NCI-H2171 (cell line): ENCODE results near the gene CHRNA4.

Source experiments
- DNase-seq: peaks from one replicate; lab custom pipeline; 2025; lab: John Stamatoyannopoulos, UW

The CHRNA4 gene

DNA sequence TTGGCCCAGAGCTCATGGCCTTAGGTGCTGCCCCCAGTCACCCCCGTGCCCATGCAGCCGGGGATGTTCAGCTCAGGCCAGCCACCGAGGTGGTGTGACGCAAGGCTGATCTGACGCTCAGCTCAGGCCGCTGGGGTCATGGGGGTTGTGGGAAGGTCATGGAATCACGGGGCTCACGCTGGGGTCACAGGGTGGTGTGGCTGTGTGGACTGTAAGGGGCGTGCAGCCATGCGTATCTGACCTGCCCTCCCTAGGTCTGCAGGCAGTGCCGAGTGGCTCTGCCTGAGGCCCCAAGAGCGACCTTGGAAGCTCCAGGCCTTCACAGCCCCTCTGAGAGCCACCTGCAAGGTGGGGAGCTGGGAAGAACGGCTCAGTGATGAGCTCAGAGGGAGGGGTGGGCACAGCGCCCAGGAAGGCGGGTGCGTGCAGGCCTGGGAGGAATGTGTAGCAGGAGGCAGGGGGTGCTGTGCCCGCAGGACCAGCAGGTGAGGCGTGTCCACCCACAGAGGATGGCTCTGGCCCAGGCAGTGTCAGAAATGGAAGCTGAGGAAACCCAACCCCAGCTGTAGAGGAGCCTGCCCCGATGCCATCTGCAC lies 27.8 kb downstream of the CHRNA4 start:
- peak; percentile 69 for DNase-seq

DNA sequence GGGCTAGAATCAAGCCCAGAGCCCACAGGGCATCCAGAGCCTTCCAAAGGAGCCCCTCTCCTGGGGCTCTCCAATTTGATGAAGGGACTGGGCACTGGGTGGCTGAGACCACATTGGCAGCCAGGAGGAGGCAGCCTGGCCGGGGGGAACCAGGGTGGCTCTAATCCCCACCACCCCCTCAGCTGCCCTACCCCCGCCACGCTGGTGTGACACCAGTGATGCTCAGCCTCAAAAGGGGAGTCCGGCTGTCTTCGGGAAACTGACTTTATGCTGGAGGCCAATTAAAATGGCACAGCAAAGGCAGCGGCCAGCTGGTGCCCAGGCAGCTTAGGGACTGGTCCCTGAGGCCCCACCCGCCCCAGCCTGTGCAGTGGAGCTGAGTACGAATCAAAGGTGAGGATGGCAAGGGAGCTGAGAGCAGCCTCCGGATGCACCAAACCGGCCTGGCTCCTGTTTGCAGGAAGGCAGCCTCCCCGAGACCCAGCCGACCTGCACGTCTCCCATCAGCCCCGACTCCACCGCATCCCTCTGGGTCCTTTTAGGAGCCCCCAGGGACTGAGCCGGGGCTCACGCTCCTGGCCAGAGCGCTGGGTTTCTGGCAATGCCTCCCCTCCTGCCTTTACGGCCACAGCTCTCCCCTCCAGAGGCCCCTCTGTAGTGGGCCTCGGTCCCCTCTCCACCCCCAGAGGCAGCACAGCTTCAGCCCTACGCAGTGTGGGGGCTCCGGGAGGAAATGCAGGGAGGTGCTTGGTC lies 28.5 kb downstream of the CHRNA4 start:
- no peak for DNase-seq

DNA sequence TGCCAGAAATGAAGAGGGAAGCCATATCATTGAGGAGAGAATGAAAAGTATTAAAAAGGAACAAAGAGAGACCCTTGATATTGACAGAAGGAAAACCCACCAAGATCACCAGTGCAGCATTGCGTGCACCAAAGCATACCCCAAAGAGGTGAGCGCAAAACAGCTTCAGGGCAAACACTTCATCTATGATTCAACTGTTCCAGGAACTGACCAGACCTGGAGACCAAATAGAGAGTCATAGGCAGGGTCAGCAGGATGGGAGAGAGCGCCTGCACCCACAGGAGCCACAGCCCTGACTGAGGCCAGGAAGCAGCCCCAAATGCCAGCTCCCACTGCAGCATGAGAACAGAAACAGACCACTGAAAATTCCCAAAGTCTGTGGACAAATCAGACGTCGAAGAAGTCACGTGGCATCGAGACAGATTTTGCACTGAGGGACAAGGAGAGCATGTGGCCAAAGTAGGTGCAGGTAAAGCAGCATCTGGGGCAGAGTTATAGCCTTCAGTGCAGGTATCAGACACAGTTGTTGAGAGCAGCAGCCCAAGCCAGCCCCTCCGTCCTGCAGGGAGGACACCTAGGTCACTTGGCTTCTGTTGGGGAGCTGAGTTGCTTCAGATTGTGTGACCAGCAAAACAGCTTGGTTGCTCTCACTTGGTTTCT lies 29.3 kb downstream of the CHRNA4 start:
- DNase-seq, result no peak

DNA sequence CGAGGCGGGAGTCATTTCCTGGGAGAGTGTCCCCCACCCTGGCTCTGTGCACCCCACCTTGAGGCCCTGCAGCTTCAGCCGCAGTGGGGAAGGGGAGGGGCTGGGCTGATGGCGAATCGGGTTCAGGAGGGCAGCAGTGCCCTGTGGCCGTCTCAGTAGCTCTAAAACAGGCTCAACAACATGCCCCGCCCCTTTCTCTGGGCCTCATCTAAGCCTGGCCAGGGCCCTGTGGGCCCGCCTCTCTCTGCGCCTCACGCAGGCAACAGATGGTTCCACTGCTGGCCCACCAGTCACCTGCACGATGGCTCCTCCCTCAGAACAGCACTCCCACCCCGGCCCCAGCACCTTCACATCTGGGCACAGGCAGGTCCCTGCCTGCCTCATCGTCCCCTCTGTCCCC lies 30.2 kb downstream of the CHRNA4 start:
- peak; percentile 75 for DNase-seq

DNA sequence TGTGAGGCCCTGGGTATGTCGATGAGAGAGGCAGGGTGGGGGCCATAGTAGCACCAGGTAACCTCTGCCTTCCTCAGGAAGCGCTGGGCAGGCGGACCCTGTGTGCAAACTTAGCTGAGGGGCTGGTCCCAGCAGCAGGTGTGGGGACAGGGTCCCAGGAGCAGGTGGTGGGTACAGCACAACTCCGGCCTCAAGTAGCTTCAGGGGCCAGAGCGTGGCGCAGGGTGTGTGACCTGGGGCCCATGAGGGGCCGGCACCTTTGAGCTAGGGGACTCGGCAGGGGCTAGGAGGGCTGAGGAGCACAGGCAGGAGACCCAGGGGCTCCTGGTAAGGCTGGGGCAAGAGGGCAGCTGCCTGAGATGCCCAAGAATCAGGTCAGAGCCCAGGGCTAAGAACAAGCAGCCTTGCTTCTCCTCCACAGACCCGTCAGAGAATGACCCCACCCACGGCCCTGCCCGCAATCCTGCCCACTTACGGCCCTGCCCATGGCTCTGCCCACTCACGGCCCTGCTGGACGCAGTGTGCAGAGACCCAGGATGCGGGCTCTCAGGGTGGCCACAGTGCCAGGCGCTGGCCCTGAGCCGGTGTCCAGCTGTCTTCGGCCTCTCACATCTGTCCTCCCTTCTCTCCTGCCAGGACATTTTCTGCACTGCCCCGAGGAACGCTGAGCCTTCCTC lies 30.9 kb downstream of the CHRNA4 start:
- DNase-seq, result no peak

DNA sequence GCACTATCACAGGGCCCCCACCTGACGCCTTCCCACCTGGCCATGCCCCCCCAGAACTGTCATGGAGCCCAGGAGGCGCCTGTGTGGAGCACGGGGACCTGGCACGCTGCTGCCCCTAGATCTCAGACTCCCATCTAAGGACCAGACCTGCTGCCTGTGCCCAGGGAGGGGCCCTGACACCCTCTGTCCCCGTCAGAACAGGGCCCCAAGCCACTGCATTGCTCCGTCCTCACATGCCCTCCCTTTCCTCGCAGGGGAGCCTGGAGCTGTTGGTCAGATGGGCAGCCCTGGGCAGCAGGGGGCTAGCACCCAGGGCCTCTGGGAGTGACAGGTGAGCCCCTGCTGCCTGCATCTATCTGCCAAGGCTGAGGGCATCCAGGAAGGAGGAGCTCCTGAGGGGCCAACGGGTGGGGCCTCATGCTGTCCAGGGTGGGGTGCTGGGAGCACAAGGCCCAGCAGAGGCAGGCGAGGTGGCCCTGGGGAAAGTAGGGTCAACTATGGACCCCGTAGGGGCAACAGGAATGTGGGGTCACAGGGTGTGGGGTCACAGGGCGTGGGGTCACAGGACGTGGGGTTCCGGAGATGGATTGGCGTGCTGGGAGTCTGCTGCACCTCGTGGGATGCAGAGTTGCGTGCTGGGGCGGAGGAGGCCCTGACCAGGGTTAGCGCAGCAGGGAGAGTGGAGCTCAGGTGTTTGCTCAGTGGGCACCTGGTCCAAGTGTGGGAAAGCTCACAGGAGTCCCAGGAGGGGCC lies 31.6 kb downstream of the CHRNA4 start:
- DNase-seq, result no peak

GRCh38 chr20:63328718-63329275 lies 32.4 kb downstream of the CHRNA4 start:
- no peak for DNase-seq

DNA sequence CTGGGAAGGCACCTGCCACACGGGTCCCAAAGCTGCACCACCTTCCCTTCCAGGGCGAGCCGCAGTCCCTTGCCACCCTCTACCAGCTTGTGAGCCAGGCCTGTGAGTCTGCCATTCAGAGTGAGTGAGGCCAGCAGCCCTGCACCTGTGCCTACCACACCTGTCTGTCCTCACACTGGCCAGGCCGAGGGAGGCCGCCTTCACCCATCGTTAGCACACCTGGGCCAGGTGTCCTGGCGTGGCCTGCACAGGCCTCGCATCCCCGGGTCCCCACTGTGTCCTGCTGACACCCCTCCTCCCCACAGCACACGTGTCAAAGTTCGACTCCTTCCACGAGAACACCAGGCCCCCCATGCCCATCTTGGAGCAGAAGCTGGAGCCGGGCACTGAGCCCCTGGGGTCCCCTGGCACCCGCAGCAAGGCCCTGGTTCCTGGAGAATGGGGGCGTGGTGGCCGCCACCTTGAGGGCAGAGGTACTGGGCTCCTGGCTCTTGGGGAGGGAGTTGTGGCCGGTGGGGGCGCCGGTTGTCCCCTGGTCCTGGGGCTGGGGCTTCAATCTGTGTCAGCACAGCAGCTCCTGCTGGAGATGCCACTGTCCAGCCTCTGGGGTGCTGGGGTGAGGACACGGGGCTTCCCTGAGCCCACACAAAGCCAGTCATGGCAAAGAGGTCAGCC lies 33.0 kb downstream of the CHRNA4 start:
- DNase-seq, result no peak

DNA sequence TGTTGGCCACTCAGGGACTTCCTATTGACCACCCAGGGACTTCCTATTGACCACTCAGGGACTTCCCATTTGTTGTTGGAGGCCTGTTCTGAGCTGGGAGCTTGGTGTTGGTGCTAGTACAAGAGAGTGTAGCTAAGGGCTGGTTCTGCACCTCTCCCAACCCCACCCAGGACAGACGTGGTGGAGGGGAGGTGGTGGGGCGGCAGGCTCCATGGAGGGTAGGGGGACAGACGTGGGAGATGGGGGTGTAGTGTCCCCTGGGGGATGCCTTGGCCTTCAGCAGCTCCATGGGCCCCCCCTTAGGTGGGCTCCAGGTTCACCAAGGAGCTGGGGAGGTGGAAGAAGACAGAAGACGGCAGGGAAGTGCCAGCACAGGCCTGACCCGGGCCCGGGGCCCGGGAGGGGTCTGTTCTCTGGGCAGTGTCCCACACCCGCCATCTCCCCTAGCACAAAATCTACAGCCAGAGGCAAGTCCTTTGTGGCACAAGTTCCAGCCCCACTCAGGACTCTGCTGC lies 33.9 kb downstream of the CHRNA4 start:
- no peak for DNase-seq

- no peak for DNase-seq
Measured at GRCh38 chr20:63326314-63327230, 34.6 kb downstream of the CHRNA4 start.

DNA sequence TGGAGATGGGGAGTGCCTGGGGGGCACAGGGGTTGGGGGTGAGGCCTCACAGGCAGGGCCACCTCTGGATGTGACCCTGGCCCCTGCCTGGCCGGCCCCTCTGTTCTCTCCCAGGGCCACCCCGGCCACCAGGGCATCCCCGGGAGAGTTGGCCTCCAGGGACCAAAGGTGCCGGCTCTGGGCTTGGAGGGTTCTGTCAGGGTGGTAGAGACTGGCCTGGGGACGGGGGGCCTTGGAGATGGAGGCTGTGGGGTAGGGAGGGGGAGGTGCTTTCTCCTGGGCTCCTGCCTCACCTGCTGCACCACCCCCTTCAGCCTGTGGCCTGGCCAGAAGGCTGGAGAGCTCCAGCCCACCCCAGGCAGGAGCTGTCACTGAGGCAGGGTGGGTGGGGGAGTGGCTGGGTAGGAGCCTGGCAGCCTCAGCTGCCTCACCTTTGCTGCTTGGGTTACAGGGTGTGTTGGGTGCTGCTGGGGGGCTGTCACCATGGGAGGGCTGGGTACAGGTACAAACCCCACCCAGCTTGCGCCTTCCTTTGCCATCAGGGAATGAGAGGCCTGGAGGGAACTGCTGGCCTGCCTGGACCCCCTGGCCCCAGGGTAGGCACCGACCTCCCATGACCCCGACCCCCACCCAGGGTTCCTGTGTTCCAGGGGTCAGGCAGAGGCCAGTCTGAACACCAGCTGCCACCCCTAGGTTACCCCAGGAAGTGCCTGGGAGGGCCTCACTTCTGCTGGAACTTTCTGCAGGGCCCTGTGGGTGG lies 35.4 kb downstream of the CHRNA4 start:
- no peak for DNase-seq

GRCh38 chr20:63325021-63325471 lies 36.1 kb downstream of the CHRNA4 start:
- DNase-seq, result no peak

- no peak for DNase-seq
Measured at GRCh38 chr20:63323357-63323981, 37.7 kb downstream of the CHRNA4 start.

DNA sequence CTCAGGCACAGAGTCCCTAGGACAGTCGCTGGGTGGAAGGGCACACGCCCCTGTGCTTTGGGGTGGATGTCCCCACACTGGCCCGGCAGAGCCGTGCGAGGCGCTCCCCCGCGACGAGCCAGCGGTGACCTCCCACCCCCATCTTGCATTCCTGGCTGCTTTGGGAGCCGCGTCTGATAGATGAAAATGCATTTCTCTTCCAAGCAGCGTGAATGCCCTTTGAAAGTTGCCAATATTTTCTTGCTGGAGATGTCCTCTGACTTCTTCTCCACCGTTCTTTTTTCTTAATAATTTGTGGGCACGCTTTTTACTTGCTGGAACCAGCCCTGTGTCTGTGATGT lies 38.2 kb downstream of the CHRNA4 start:
- no peak for DNase-seq

GRCh38 chr20:63322146-63322932 lies 38.8 kb downstream of the CHRNA4 start:
- DNase-seq, result no peak

DNA sequence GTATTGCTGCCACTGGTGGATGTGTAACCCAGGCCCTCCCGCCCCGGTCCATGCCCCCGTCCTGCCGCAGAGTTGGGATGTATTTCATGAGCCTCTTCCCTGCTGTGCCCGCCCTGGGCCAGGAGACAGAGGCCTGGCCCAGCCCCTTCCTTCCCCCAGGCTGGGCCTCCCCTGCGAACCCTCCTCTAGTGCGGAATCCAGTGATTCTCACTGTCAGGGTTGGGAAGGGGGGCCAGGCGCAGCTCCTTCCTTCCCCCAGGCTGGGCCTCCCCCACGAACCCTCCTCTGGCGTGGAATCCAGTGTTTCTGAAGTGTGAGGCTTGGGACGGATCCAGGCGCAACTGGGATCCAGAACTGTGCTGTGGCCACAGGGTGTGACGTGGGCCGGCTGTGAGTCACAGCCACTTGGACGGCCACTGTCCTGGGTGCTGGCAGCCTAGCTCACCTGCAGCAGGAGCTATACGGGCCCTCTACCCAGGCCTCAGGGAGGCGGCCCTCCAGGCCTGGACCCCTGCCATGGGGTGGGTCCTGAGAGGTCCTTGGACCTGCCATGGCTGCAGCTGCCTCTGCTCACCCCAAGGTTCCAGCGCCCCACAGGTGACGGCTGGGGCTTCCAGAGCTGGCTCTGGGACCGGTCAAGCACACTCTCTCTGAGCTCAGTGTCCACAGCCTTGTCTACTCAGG lies 39.9 kb downstream of the CHRNA4 start:
- DNase-seq, result no peak

- no peak for DNase-seq
Measured at GRCh38 chr20:63320616-63321147, 40.5 kb downstream of the CHRNA4 start.
